Measurements from ENCODE around the gene HCFC1.

DNA sequence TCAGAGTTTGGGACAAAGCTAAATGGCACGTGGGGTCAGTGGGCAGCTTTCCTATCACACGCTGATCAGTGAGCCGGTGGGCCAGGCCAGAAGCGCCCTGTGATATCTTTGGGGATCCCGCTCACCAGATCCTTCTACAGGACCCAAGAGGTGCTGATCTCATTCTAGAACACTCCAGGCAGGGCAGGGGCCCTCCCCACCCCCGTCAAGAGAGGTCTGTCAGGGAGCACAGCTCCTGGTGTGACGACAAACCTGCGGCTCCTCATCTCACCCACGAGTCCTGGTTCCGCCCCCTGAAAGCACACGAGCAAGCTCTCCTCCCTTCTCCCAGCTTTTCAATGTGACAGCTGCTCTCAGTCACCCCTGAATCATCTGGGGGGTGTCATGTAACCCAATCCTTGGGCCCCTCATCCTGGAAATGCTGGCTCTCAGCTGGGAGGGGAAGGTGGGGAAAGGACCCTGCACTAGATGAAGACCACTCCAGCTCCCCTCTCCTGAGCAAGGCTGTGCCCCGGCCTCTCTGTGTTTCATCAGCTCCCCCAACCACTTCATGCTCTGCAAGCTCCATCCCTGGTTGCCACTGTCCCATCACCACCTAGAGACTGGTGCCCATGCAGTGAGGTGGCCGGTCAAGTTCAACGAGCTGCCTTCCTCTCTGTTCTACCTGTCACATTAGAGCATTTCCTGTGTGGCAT is 4.6 kb downstream of the HCFC1 start:
- TF ChIP-seq CTCF (IDR thresholded peaks at IDR 0.05; ENCODE audit: low read length) (no peak), EZH2 (optimal IDR thresholded peaks at IDR 0.05; ENCODE audit: low read depth, low read length) (no peak), EZH2phosphoT487 (IDR thresholded peaks at IDR 0.05; ENCODE audit: low read length) (no peak)
